AG04449 (cell line): Measurements from ENCODE around the gene ZBTB8B.

Source experiments
- CTCF ChIA-PET: fragments of 350-600 bp; formaldehyde crosslinking; extraction: SDS; loops from one replicate; lab custom pipeline; 2021; ENCODE audit warnings: antibody characterized with exemption; lab: Yijun Ruan, JAX
- POLR2A ChIA-PET: fragments of 400-600, 350-600 bp; formaldehyde crosslinking; extraction: SDS; loops from one replicate; lab custom pipeline; 2020; ENCODE audit warnings: antibody characterized with exemption, inconsistent platforms; lab: Yijun Ruan, JAX
- DNase-seq: peaks from one replicate; pipeline ENCODE4 v3.0.0-alpha.2; 2010; ENCODE audit warnings: low read depth, low spot score
- H3K4me3 ChIP-seq: 2 replicates; pipeline ENCODE4 v1.5.1; 2011; ENCODE audit warnings: low read depth, mild to moderate bottlenecking, control low read depth, low read length
- CTCF ChIP-seq: IDR thresholded peaks from one replicate; pipeline ENCODE4 v1.5.1; 2011; ENCODE audit warnings: mild to moderate bottlenecking, moderate library complexity, low read length, control low read depth, inconsistent platforms; ENCODE audit not compliant: insufficient read depth; ENCODE audit errors: missing control alignments

The ZBTB8B gene

DNA sequence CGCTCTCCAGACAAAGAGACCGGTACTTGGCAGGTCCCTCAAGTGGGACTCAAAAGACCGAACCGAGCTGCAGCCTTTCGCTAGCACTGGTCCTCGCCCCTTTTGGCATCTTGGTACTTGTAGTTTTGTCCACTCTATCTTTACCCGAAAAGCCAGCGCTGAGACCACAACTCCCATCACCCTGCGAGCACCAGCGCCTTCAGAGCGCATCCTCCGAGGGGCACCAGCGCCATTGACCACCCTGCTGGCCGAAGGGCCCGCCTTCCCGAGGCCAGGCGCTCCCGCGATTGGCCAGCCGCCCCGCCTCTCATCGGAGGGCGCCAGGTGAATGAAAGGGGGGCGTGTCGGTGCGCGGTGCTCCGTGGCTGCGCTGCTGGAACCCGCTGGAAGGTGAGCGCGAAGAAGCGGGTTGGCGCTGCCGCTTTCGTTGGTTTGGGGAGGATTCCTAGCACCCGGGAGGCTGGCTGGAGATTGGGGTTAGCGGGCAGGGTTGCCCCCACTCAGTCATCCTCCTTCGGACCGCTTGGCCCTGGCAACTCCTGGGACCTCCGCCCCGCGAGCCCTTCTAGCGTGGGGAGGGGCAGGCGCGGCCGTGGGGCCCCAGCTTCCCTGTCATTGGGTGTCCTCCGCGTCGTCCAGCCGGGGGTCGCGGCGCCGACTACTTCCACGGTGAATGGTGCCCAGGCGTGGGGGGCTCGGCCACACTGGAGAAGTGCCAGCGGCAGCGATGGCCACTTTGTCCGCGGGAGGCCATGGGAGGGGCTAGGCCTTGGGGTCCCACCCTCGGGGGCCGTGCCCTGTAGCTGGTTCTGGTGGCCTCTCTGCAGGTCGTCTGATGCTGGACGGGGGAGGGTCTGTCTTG lies at the start of gene ZBTB8B:
ZBTB8B (plus strand) TSS at position 357 of the 862 bp plus-strand sequence. CDS start 5,553 bp downstream, outside the sequence.
- POLR2A ChIA-PET = interaction anchor here (1.0 kb wide), 1 partner anchor 74 kb away, joined by 3 read pairs; no protein-coding TSS in a partner anchor
- CTCF ChIA-PET = interaction anchor here (1.0 to 2.4 kb wide), 4 partner anchors 14 to 408 kb away, joined by 3 to 9 read pairs (median 4); no protein-coding TSS in a partner anchor
- TF ChIP-seq CTCF = no peak
- no peak for DNase-seq
- H3K4me3 ChIP-seq = peak within 1 kb of the TSS; percentile 54

DNA sequence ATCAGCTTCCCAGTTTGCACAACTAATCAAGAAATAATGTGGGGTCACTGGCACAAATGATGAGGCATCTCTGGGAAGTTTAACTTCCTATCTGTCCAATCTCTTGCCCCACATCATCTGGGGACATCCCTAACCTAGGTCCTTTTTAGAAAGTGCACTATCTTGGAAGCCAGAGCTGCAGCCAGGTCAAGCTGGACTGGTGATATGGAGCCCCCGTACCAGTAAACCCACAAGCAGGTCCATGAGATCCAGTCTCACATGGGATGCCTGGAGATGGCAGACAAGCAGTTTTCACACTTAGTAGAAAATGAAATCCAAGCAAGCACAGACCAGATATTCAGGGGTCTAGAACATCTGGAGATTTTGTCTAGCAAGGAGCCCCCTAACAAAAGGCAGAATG lies 43.1 kb upstream of the ZBTB8B start:
- ChIA-PET CTCF (interaction anchor here (0.7 to 2.1 kb wide), 3 partner anchors 8 to 27 kb away, joined by 3 to 7 read pairs (median 7); no protein-coding TSS in a partner anchor), POLR2A (no interaction called here)
- TF ChIP-seq CTCF = no peak
- H3K4me3 ChIP-seq = no peak overlapping the region
- DNase-seq = no peak

DNA sequence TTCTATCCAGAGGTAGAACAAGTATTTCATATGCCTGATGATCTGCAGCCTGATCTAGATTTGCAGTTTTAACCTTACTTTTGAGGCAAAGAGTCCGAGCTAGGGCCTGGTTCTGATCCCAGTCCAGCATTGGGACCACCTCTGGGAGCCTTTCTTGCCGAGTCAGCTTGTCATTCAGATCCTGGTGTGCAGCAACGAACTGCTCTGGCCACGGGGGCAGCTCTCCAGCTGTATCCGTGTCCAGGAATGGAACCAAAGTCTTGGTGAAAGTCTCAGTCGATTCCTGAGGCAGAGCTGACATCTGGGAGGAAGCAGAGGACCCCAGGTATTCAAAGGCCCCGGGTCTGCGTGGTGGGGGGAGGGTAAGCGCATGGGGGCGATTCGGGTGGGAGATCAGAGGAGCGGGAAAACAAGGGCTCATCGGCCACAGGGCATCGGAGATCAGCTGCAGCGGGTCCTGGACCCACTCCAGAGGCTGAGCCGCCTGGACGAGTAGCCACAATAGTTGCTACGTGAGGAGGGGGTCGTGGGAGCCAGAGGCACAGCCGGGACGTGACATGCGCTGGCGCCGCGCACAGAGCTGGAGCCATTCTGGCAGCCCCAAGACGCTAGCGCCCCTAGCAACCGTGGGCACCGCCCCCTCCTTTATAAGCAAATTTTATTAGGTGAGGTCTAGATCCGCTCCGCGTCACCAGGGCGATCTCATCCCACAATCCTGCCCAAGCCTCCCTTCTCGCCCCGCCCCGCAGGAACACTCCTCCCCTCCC lies 38.2 kb upstream of the ZBTB8B start:
- no peak overlapping the region; the same call in 1 of the 2 replicates for H3K4me3 ChIP-seq
- CTCF ChIA-PET = interaction anchor here (0.7 to 2.5 kb wide), 5 partner anchors 11 to 26 kb away, joined by 3 to 22 read pairs (median 3); no protein-coding TSS in a partner anchor
- POLR2A ChIA-PET = no interaction called here
- TF ChIP-seq CTCF = no peak
- no peak for DNase-seq

DNA sequence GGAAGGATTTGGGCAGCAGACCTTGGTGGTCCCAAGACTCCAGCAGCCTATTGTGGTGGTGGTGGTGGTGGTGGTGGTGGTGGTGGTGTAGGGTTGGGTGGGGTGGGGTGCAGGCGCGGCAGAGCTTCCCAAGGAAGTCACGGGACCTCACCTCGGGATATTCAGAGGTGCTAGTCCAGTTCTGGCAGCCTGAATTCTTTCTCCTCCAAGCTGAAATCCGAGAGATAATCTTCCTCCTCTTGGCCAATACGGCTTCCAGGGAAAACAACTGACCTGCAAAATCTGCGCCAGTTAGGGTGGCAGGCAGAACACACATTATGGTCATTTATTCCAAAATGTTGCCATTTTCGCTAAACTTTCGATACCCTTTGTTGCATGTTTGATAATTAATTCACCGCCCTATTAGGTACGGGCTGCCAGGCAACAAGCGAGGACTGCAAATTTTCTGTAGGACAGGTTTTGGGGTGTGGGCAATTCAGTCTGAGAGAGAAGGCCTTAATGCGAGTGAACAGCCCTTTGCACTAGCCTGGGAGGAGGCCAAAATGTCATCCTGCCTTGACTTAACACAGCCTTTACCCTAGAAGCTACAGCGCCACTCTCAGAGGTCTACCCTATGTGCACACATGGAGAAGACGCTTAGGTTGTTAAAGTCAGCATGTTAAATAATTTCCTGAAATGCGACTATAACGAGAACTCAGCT lies 37.5 kb upstream of the ZBTB8B start:
- no peak for TF ChIP-seq CTCF
- POLR2A ChIA-PET = no interaction called here
- CTCF ChIA-PET = no interaction called here
- no peak overlapping the region for H3K4me3 ChIP-seq
- DNase-seq = no peak

DNA sequence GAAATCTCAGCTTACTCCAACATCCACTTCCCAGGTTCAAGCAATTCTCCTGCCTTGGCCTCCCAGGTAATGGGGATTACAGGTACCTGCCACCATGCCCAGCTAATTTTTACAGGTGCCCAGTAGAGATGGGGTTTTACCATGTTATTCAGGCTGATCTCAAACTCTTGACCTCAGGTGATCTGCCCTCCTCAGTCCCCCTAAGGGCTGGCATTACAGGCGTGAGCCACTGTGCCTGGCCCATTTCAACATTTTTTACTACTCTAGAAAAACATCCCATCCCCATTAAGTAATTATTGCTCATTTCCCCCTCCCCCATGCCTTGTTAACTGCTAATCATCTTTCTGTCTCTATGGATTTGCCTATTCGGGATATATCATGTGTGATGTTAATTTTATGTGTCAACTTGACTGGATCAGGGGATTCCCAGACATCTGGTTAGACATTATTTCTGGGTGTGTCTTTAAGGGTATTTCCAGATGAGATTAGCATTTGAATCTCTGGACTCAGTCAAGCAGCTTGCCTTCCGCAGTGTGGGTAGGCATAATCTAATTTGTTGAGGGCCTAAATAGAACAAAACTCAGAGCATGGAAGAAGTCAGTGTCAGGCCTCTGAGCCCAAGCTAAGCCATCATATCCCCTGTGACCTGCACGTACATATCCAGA lies 33.0 kb upstream of the ZBTB8B start:
- POLR2A ChIA-PET = no interaction called here

More for the DNA sequence above, 33.0 kb upstream of the ZBTB8B start:
- CTCF ChIA-PET = no interaction called here
- DNase-seq = no peak
- no peak for TF ChIP-seq CTCF
- no peak overlapping the region for H3K4me3 ChIP-seq
